Glomerular endothelial cell (primary cell): ENCODE results near the gene PRKAA2. TPM values are rescaled to one million over a fixed set of nuclear protein-coding genes. Genes with fewer than 3 reads are reported as not detected.
"Not testable (repeated sequence)": the region's sequence is repeated elsewhere in the genome, so short reads cannot be mapped to it uniquely, and the experiment has no call there.

Experiments used
- DNase-seq: peaks from one replicate; pipeline ENCODE4 v3.0.0-alpha.2; 2011; ENCODE audit warnings: low read depth, low spot score; ENCODE audit errors: extremely low read depth
- total RNA-seq: library from RNA; depleted of rRNA; stranded (reverse); fragments of >200 nt; gene quantifications from 2 replicates; pipeline ENCODE4 v1.2.3, GENCODE V29; 2015

PRKAA2 gene
- 1.3 and 1.8 TPM in 2 replicates for total RNA-seq

- no peak for DNase-seq
Observed at GRCh38 chr1:56644919-56645676, at the start of gene PRKAA2. PRKAA2 (plus strand) TSS chr1:56645314; CDS start chr1:56645388, 74 bp downstream.

GRCh38 chr1:56595397-56596191, 49.5 kb upstream of the PRKAA2 start:
- not testable (repeated sequence) for DNase-seq

GRCh38 chr1:56610097-56610496, 35.0 kb upstream of the PRKAA2 start:
- DNase-seq = not testable (repeated sequence)

- DNase-seq = not testable (repeated sequence)
Observed at GRCh38 chr1:56610770-56611169, 34.3 kb upstream of the PRKAA2 start.

GRCh38 chr1:56617141-56617540, 28.0 kb upstream of the PRKAA2 start:
- no peak for DNase-seq

- no peak for DNase-seq
Observed at GRCh38 chr1:56625819-56626440, 19.2 kb upstream of the PRKAA2 start.

- no peak for DNase-seq
Observed at GRCh38 chr1:56626546-56626945, 18.6 kb upstream of the PRKAA2 start.

GRCh38 chr1:56627019-56627635, 18.0 kb upstream of the PRKAA2 start:
- no peak for DNase-seq

- DNase-seq = no peak
Observed at GRCh38 chr1:56627636-56628039, 17.5 kb upstream of the PRKAA2 start.

GRCh38 chr1:56630786-56631185, 14.3 kb upstream of the PRKAA2 start:
- DNase-seq = no peak

- DNase-seq = no peak
Observed at GRCh38 chr1:56631901-56632300, 13.2 kb upstream of the PRKAA2 start.

- DNase-seq = no peak
Observed at GRCh38 chr1:56634981-56635380, 10.1 kb upstream of the PRKAA2 start.

- DNase-seq = no peak
Observed at GRCh38 chr1:56638248-56638647, 6.9 kb upstream of the PRKAA2 start.

GRCh38 chr1:56639211-56639610, 5.9 kb upstream of the PRKAA2 start:
- DNase-seq = no peak

- DNase-seq = no peak
Observed at GRCh38 chr1:56643661-56644060, 1.5 kb upstream of the PRKAA2 start.

- DNase-seq = peak; percentile 10
Observed at GRCh38 chr1:56644064-56644918, 823 bp upstream of the PRKAA2 start.

- DNase-seq = no peak
Observed at GRCh38 chr1:56645677-56646305, 677 bp downstream of the PRKAA2 start.

GRCh38 chr1:56646611-56647010, 1.5 kb downstream of the PRKAA2 start:
- no peak for DNase-seq

GRCh38 chr1:56647106-56647505, 2.0 kb downstream of the PRKAA2 start:
- DNase-seq = no peak

- no peak for DNase-seq
Observed at GRCh38 chr1:56648546-56648945, 3.4 kb downstream of the PRKAA2 start.
